SK-N-SH (cell line): ENCODE data around the gene DPAGT1.

Experiments used
- FOXM1 ChIP-seq: IDR thresholded peaks from 2 replicates; pipeline ENCODE4 v1.4.0; 2012; ENCODE audit warnings: low read depth, mild to moderate bottlenecking
- POLR2AphosphoS5 ChIP-seq: IDR thresholded peaks from 2 replicates; pipeline ENCODE4 v1.6.1; 2012; ENCODE audit warnings: low read depth, low read length
- TF ChIP-seq, protein P1 (sequence below): IDR thresholded peaks from 2 replicates; pipeline ENCODE4 v1.6.1; 2012; ENCODE audit warnings: mild to moderate bottlenecking, low read depth, low read length, moderate library complexity
- TF ChIP-seq, protein P2 (sequence below): fragments of 200-600 bp; sonication (generic); IDR thresholded peaks from 2 replicates; pipeline ENCODE4 v1.6.1; 2017; ENCODE audit warnings: antibody characterized with exemption, mild to moderate bottlenecking, moderate library complexity

DNA sequence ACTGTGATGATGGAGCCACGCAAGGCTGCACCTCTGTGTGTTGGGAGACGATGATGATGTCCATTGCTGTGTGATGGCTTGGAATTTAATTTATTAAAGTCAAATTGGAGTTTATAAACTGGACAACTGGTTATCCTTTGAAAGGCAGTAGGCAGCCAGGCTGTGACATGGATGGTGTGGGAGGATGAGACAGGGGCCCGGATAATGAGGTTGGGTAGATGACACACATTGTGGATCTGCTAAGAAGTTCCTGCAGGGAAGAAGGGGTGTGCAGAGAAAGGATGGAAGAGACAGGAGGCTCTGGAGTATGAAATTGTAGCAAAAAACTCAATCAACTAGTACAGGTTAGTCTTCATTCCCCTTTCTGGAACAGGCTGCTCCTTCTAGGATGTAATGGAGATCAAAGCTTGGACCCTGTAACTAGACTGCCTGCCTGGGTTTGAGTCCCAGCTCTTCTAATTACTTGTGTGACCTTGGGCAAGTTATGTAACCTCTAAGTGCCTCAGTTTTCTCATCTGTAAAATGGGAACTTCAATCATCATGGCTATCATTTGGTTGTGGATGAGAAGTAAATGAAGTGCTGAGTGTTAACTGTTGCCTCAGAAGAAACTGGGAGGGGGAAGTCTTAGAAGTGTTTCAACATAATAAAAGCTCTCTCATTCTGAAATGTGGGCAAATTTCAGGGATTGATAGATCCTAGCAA lies 15.5 kb upstream of the DPAGT1 start:
- no peak for TF ChIP-seq POLR2AphosphoS5
- TF ChIP-seq, protein P1, sequence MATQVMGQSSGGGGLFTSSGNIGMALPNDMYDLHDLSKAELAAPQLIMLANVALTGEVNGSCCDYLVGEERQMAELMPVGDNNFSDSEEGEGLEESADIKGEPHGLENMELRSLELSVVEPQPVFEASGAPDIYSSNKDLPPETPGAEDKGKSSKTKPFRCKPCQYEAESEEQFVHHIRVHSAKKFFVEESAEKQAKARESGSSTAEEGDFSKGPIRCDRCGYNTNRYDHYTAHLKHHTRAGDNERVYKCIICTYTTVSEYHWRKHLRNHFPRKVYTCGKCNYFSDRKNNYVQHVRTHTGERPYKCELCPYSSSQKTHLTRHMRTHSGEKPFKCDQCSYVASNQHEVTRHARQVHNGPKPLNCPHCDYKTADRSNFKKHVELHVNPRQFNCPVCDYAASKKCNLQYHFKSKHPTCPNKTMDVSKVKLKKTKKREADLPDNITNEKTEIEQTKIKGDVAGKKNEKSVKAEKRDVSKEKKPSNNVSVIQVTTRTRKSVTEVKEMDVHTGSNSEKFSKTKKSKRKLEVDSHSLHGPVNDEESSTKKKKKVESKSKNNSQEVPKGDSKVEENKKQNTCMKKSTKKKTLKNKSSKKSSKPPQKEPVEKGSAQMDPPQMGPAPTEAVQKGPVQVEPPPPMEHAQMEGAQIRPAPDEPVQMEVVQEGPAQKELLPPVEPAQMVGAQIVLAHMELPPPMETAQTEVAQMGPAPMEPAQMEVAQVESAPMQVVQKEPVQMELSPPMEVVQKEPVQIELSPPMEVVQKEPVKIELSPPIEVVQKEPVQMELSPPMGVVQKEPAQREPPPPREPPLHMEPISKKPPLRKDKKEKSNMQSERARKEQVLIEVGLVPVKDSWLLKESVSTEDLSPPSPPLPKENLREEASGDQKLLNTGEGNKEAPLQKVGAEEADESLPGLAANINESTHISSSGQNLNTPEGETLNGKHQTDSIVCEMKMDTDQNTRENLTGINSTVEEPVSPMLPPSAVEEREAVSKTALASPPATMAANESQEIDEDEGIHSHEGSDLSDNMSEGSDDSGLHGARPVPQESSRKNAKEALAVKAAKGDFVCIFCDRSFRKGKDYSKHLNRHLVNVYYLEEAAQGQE: no peak
- TF ChIP-seq, protein P2, sequence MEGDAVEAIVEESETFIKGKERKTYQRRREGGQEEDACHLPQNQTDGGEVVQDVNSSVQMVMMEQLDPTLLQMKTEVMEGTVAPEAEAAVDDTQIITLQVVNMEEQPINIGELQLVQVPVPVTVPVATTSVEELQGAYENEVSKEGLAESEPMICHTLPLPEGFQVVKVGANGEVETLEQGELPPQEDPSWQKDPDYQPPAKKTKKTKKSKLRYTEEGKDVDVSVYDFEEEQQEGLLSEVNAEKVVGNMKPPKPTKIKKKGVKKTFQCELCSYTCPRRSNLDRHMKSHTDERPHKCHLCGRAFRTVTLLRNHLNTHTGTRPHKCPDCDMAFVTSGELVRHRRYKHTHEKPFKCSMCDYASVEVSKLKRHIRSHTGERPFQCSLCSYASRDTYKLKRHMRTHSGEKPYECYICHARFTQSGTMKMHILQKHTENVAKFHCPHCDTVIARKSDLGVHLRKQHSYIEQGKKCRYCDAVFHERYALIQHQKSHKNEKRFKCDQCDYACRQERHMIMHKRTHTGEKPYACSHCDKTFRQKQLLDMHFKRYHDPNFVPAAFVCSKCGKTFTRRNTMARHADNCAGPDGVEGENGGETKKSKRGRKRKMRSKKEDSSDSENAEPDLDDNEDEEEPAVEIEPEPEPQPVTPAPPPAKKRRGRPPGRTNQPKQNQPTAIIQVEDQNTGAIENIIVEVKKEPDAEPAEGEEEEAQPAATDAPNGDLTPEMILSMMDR: no peak
- TF ChIP-seq FOXM1: no peak
